ENCODE results near the gene CIDEB. TPM values are rescaled to one million over a fixed set of nuclear protein-coding genes. Genes with fewer than 3 reads are reported as not detected.

Gene CIDEB
- polyA plus RNA-seq, 10 donors, result 8.3 to 15.5 (median 12.0) TPM

DNA sequence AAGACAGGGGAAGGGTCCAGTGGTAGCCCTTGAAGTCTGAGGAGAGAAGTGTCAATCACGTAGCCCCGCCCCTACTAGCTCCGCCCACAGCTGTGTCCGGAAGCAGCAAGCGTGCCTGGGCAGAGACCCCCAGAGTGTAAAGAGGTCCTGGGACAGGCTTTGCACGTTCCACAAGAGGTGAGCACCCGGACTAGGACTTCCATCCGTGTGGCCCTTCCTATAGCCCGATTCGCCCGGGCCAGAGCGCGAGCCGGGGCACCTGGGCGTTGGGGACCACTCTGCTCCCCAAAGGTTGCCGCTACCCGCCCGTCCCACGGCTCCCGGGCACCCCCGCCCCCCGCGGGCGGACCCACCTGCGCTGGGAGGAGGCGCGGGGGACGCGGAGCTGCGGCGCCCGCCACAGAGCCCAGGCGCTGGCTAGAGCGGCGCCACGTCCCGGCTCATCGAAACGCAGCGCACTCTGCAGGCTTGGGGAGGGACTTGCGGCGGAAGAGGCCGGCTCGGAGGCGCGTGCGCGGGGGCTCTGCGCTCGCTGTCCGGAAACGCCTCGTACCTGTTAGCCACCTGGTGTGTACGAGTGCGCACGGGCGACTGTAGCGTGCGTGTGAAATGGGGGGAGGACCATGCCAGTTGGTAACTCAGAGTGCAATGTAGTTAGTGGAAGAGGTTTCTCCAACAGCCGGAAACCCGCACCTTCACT is 36.5 kb downstream of the CIDEB start, which contains the start of gene RABGGTA:
Gene RABGGTA, minus strand, starts transcription at position 464 of the 700 bp plus-strand sequence. CDS start 482 bp downstream, outside the sequence.
- peak; percentile 86 to 95 (median 91) for DNase-seq

DNA sequence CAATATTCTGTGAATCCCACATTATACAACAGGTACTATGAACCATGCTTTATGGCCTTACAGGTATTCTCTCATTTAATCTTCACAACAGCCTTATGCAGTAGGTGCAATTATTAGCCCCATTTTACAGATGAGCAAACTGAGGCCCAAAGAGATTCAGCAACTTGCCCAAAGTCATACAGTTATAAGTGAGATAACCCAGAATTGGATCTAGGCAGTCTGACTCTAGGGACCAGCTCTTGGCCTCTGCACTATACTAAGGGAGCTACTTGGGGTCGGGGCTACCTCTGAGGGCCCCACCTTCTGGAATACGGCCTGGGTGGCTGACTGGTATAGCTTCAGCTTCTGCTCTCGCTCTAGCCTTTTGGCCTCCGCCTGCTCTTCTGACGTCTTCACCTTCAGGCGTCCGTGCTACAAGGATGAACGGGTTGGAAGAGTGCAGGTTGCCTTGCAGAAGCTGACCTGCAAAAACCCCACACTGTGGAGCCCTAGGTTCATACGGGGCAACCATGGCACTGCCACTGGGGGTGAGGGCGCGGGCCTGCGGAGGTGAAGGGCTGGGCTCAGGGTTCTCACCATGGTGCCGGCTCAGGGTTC is 37.1 kb downstream of the CIDEB start:
- no peak for DNase-seq

DNA sequence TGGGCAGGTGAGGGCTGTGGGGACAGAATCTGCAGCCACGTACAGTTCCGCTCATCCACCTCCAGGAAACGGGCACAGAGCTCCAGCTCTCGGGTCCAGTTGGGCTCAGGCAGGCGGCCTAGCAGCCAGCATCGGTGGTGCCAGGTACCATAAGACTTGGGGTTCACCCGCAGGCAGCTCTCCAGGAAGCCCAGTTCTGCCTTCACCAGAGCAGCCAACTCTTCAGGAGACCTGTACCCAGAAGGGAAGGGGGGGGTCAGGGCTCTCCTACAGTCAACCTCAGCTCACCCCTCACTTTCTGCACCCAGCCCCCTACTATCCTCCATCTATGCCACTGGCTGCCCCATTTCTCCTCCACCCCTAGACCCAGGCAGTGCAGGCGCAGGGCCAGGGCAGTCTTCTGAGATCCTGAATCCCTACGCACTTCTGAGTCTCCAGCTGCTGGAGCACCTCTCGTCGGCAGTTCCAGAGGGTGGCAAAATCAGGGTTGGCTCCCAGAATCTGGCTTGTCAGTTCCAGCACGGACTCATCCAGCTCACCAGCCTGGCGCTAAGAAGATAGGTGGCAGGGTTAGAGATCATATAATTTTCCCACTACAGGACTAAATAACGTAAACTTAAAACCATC is 37.8 kb downstream of the CIDEB start:
- no peak for DNase-seq

DNA sequence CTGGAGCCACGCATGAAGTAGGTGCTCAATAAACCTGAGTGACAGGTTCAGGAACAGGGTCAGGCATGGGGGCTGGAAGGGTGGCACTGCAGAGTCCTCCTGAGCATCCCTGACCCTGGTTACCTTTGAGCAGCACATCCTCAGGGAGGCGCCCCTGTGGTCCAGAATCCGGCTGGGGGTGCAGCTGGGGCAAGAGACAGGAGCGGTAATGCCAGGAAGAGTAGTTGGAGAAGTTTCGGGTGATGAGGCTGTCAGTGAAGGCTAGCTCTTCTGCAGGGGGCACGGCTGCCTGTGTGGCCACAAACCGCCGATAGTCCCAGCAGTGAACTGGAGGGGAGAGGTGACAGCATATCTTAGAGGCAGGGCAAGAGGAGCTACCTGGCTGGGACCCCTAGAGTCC is 38.4 kb downstream of the CIDEB start:
- no peak for DNase-seq

DNA sequence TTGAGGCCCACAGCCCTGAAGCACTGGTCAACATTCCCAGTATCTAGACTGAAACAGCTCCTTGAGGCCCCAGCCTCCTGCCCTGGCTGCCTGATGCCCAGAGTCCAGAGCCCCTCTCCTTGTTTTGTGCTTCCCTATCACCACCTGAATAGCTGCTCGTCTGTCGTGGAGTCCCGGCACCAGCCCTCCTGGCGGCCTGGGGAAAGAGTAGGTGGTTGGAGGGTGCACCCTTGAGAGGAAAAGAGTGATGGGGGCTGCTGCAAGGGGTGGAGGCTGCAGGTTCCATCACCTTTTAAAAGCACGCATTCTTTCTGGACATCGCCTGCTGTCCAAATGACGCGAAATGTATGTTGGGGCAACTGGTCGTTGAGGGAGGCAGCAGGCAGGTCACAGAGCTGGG is 39.6 kb downstream of the CIDEB start:
- DNase-seq, result no peak

DNA sequence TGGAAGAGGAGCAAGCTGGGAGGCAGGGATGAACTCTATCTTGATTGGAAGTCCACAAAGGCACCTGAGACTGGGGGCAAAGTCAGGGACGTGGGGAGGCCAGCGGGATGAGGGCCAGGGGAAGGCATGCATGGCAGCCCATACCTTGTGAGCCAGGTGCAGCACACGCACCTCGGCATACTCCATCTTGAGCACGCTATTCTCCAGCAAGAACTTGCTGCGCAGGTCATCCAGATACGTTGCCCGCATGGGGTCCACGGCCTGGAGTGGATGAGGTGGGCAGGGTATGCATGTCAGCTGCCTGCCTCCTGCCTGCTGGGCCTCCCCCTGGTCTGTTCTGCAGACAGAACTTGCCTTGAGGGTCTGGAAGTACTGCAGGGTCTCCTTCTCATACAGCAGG is 40.3 kb downstream of the CIDEB start:
- no peak for DNase-seq

DNA sequence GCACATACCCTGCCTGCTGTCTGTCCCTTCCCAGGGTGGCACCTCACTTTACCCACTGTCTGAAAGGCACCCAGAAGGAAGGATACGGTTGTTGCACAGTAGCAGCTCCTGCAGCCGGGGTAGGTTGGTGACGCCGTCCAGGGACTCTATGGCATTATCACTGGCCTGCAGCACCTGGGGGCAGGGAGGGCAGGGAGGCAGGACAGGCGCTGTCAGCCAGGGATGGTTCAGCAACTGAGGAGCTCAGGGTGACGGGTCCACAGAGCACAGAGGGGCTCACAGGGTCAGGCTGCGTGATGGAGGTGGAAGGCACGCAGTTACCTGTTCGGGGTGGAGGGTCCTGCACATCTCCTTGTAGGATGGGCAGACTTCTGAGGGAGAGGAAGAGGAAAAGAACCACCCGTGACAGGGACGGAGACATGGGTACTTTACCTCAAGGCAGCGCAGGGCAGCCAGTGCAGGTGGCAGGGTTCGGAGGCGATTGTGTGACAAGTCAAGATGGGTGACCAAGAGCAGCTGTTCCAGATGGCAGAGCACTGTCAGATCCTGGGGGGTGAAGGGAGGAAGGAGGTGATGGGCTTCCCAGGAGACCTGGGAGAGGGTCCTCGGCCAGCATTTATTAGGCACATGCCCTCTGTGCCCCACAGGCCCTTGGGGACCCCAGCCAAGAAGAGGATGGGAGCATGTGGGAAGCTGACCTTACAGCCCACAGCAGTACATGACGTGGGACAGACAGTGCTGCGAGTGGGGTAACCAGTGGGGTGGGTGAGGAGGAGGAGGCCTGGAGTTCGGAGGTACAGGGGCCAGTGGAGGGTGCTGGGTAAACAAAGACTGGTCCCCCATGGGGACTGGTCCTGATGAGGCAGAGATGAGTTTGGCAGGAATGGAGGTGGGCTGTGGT is 41.2 kb downstream of the CIDEB start:
- no peak for DNase-seq

DNA sequence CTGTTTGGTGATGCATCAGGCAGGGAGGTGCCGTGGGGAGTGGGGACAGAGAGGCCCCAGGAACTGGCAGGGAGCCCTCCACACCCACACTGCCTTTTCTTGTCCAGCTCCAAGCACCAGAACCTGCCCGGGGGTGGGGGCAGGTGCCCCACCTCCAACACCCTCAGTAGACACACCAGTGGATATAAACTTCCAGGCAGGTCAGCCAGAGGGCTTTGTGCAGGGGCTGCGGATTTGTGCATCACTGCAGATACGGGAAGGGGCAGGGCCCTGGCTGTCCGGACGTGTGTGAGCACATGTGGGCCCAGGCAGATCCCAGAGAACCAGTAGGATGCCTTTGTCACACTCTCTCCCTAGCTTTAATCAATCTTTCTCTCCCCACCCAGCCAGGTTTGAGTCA is 43.5 kb downstream of the CIDEB start:
- peak in 1 of 3 donors; percentile 31 for DNase-seq

DNA sequence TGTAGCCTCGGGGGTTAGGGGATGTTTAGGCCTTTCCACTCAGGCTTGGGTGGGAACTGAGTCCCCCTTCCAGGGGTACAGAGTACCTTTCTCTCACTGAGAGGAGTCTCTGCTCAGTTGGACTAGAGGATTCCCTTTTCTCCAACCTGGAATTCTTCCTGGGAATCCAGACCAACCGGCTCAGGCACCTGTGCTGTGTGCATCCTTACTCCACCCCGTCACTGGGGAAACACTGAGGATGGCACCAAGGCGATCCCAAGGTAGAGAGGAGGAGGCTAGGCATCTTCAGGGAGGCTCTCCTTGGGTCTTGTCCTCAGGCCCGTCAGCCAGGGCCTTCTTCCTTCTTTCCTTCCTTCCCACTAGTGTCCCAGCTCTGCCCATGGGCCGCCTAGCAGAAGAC is 43.9 kb downstream of the CIDEB start:
- DNase-seq, result no peak

DNA sequence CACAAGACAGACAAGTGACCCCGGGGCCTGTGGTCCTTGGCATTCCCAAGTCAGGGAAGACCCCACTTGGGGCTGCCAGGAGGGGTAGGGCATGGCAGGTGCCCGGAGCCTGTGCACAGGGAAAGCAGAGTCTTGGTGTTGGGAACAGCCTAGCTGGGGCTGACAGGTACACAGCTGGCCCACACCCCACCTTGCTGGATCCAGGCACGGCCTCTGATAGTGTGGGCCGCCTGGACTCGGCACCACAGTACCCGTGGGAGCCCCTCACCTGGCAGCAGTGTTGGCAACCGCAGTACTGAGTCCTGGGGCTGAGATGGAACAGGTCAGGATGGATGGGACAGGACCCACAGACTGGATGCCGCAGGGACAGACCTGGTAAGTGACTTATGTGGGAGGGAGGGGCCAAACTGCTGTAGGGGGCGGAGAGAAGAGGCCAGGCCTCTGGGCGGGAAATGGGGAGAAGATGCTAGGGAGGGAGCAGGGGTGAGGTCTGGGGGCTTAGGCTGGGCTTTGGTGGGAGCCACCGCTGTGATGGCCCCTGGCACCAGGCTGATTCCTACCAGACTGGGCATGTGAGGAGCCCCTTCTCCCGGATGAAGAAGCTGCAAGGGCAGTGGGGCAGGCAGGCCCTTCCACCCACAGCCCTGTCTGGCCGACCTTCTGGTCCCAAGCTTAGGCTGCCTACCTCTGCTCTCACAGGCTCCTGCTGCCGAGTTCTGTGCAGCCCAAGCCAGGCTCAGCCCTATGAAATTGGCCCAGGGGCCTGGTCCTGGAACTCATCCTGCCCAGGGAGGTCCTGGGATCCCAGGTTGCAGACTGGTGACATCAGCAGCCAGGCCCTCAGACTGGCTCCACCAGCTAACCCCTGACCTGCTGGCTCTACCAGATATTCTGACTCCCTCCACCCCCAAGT is 44.7 kb downstream of the CIDEB start, which contains the start of gene TGM1:
Gene TGM1, minus strand, starts transcription at position 357 of the 913 bp plus-strand sequence. CDS start 825 bp downstream, outside the sequence.
- DNase-seq, result no peak

DNA sequence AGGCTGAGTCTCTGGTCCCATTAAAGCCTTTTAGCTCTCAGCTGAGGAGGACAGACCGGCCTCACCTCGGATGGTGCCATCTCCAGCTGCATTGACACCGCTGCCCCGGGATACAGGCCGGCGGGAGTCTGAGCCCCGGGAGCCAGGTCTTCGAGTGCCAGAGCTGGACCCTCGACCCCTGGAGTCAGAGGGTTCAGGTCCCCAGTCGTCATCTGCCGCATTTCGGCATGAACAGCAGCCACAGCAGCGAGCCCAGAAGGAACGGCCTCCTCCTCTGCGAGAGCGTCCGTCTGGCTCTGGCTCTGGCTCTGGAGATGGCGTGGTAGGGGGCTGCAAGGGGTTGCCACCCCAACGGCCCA is 45.8 kb downstream of the CIDEB start:
- no peak for DNase-seq

DNA sequence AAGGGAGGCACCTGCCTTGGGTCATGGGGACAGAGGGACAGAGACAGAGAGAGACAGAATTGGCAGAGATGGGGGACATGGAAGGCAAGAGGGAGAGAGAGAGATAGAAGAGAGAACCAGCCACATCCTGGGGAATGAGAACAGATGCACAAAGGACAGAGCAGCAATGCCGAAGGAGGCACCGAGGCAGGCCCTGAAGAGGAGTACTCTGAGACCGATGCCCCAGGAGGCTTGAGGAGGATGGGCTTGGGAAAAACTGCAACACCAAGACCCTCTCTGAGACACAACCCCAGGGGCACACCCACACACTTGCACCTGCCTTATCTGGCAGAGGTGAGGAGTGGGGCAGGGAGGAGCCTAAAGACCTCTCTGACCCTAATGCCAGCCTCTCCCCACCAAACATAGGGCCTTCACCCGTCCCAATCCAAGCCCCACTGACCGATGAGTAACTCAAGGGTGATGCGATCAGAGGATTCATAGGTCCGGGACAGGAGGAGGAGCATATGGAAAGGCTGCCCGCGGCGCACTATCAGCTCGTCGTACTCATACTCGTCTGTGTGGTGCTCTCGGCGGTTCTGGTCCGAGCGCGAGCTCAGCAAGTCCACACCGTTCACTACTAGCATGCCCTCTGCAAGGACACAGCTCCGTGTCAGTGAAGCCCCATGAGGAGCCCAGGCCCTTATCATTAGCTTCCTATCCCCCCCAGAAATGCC is 46.4 kb downstream of the CIDEB start:
- DNase-seq, result no peak

DNA sequence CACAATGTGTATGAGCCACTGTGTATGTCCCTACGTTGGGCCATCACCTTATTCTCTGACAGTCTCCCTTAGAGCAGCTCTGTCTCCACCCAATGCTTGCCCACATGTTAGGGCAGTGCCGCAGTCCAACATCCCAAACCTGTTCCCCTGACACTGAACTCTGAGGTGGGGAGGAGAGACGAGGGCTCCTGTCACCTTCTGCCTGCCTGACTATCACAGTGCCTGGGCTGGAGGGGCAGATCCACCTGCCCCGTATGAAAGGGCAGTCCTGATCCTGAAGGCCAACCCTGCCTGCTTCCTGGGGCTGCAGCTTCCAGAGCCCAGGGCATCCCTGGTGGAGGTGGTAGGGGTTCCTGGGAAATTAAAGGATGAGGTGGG is 47.0 kb downstream of the CIDEB start:
- DNase-seq, result no peak

DNA sequence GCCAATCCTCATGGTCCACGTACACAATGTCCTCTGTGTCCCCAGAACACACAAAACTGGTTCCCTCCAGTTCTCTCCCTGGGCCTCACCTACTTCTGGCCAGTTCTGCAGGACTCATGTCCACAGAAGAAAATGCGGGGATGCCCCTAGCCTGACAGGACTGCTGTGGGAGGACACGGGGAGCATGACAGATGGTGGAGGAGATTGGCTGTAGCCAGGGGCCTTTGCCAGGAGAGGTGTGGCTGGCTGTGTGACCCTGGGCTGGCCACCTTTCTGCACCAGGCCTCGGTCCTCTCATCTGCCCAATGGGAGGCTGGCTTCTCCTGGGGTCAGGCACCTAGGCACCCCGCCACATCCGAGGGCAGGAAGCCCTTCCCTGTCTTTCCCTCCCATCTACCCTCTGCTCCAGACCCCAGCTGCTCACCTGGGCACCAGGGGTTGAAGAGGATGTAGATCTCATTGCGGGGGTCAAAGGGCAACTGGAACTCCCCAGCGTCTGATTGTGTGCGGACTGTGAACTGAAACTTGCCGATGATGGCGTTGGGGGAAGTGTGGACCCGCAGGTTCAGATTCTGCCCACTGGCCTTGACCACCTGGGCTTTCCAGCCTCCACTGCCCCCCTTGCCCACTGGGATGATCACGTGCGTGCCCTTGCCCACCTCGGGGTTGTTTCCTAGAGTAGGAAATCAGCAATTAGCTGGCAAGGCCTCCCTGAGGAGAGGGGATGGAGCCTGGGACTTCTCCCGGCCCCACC is 47.6 kb downstream of the CIDEB start:
- DNase-seq, result no peak

DNA sequence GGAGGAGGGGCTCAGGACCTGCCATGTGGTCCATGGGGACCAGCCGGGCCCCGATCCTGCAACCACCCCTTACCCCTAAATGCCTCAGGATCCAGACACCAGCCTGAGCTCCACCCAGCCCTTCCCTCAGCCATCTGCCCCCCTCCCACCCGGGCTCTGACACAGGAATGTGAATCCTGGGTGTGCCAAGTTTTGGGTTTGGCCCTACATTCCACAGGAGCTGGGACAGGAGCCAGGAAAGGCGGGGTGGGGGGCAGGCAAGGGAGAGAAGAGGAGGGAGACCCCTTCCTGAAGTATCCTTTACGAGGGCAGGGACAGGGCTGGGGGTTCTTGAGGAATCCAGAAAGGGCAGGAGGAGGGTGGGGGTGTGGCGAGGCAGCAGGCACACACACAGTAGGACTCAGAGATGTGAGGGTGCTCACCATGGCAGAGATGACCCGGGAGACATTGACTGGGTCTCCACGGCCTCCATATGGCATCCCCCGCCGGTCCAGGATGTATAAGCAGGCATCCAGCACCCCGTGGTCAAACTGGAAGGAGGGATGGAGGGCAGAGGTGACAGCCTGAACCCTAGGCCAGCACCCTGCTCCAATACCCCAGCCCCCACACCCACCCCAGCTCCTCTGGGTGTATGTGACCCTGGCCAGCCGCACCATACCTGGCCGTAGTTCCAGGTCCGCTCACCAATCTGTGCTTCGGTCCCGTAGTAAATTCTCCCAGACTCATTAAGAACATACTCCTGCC is 48.3 kb downstream of the CIDEB start:
- DNase-seq, result peak in 2 of 3 donors; percentile 32 to 34

DNA sequence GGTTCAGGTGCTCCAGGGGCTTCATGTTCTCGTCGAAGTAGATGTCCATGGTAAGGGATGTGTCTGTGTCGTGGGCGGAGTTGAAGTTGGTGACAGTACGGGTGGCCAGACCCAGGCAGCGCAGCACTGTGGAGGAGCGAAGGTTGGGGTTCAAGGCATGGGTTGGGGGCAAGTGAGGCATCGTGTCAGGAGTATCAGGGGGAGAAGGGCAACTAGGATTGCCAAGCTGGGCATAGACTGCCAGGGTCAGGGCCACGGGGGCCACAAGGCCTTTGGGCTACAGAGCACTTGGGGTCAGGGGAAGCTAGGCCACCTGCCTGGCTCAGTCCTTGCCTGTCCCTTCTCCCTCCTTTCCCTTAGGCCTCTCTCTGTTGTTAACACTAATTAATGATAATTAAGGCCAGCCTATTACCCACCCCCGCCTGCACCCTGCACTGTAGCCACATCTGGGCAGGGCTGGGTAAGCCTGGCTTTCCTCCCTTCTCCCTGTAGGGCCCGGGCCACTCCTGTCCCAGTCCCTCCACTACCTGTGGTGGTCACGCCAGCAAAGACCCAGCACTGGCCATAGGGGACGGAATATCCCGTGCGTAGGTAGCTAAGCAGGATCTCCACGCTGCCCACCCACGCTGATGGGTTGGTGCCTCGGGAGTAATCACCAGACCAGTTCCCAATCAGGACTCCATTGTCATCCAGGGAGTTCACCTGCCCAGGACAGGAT is 49.1 kb downstream of the CIDEB start:
- DNase-seq, result no peak

DNA sequence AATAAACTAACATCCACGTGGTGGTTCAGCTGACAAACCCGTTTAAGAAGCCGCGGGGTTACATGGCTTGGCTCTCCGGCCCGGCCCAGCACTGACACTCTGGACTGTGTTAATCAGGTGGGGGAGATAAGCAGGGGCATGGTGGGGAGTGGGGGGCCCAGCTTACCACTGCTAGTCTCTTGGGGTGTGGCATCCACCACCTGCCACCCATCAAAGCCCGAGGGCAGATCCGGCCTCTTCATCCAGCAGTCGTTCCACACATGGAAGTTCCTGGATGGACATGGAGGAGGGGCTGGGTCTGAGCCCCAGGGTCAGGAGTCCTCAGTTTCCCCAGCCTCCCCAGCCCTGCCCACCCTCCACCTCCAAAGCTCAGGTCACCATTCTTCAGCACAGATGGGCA is 49.7 kb downstream of the CIDEB start:
- DNase-seq, result no peak

DNA sequence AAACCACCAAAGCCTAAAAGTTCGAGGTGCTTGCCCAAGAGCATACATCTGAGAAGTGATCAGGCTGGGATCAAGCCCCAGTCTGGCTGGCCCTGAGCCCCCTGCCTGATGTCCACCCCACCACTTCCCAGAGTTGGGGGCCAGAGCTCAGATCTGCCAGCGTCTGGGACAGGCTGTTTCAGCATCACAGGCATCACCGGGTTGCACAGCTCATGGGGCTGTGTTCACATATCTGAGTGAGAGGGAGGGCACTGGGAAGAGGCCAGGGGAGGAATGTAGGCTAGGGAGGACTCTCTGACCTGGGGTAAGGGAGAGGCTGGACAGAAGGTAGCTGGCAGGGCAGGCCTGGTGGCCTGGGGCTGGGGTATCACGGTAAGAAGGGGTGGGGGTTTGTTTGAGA is 50.8 kb downstream of the CIDEB start:
- DNase-seq, result no peak

All from muscle of back (tissue), 11 donors.